ENCODE data around the gene DHRS4. TPM values are rescaled to one million over a fixed set of nuclear protein-coding genes. Genes with fewer than 3 reads are reported as not detected.
"Not testable (repeated sequence)": the region's sequence is repeated elsewhere in the genome, so short reads cannot be mapped to it uniquely, and the experiment has no call there.

DHRS4 gene
- total and polyA plus RNA-seq, 9 of the 15 experiments (the other 6 are each of a cell fraction or from before 2014, with no cell fraction given), result 0.51 to 35.9 (median 10.1) TPM

DNA sequence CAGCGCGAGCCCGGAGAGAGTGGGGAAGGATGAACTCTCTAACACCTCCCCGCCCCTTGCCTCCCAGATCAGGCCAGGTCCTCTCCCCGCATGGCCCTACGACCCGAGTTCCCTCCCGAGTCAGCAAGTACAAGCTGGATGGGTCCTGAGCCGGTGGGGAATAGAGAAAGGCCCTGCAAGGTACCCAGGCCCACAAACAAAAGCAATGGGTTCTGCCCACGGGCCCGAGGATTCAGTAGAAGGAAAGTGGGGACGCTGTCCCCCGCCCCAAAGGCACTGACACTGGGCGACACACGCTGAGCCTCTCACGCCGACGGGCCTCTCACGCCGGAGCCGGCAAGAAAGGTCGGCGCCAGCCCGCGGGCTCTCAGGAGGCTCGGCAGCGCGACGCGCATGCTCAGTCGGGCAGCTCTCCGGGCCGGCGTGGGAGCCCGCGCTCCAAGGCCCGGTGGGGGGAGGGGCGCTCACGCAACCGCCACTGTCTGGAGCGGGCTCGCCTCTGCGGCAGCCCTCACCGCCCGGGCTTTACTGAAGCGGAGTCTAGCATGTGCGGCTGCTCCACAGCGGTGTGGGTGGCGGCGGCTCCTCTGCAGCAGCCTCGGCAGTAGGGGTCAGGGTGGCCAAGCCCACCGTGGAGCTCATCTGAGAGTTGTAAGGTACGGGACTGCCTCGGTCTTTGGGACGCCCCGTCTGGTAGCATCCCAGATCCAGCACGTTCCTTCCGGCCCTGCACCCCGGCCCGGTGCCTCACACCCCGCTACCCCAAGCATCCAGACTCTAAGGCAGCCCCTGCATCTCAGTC, 16.1 kb downstream of the DHRS4 start:
- CTCF ChIA-PET (ENCODE audit: low intra/inter-chr PET ratio); H3K9me3 ChIP-seq (replicated peaks; ENCODE audit: control insufficient read depth, insufficient read depth, low read depth, low read length); H4K20me1 ChIP-seq (replicated peaks; ENCODE audit: control insufficient read depth, insufficient read depth, low read length); BruUV-seq (replicated peaks); H3K27me3 ChIP-seq (ENCODE audit: control insufficient read depth in 2 of 2, insufficient read depth in 2 of 2, low read length in 2 of 2); H3K27ac ChIP-seq (ENCODE audit: extremely low read depth, low read depth, low read length); intact Hi-C loops (cut with micrococcal nuclease); H3K36me3 ChIP-seq (ENCODE audit: control insufficient read depth, insufficient read depth, low read length); in situ Hi-C loops (cut with MboI); H3K4me2 ChIP-seq (ENCODE audit: insufficient read depth, low read length); H3K79me2 ChIP-seq (ENCODE audit: control insufficient read depth, insufficient read depth, low read length); POLR2A ChIA-PET; H3K4me3 ChIP-seq; H3K4me1 ChIP-seq (replicated peaks in 1 of 2; ENCODE audit: control insufficient read depth in 2 of 2, insufficient read depth in 2 of 2, low read length in 2 of 2); H3K9me1 ChIP-seq (ENCODE audit: control insufficient read depth, insufficient read depth, low read length): not testable (repeated sequence)
- WGBS (ENCODE audit: insufficient coverage, low coverage, missing lambda C conversion rate), result 0% methylated on average over 5 of the region's 61 CpGs
- Histone ChIP-seq H3K9ac (ENCODE audit: insufficient read depth in 1 of 2, low read depth in 2 of 2, low read length in 2 of 2) (0 out of 4 replicates have a peak overlapping the region, but pooled peaks of 1 of the 2 experiments have one; percentile 43), H2AFZ (ENCODE audit: low read depth, low read length) (0 out of 2 replicates have a peak overlapping the region, but pooled peaks have one; percentile 51)
- DNase-seq (ENCODE audit: extremely low read depth in 1 of 4, low spot score in 3 of 4) (peak in 1 of 4 experiments; percentile 19), FAIRE-seq (peak; percentile 65), ATAC-seq (peak; percentile 96)
- TF ChIP-seq RBFOX2 (IDR thresholded peaks at IDR 0.05; ENCODE audit: low read depth, low read length), result peak; percentile 59
- peak; percentile 14; the same call in 1 of the 2 replicates for TF ChIP-seq PHF8 (IDR thresholded peaks at IDR 0.05; ENCODE audit: borderline replicate concordance, low read length)
- peak; percentile 59 for TF ChIP-seq POLR2G (IDR thresholded peaks at IDR 0.05; ENCODE audit: low read depth, low read length)

DNA sequence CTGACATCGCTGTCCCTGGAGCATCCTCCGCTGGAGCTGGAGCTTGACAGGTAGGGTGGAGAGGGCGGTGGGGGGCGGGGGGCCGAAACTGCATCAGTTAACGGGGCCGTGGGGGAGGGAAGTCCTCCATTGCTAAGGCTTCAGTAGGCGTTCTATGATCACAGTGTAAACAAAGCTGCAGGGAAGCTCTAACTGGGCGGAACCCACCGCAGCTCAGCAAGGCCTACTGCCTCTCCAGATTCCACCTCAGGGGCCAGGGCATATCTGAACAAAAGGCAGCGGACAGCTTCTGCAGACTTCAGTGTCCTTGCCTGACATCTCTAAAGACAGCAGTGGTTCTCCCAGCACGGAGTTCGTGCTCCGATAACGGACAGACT, 16.7 kb downstream of the DHRS4 start:
- CTCF ChIA-PET (ENCODE audit: low intra/inter-chr PET ratio); H3K9me1 ChIP-seq (ENCODE audit: control insufficient read depth, insufficient read depth, low read length); POLR2A ChIA-PET; H4K20me1 ChIP-seq (replicated peaks; ENCODE audit: control insufficient read depth, insufficient read depth, low read length); DNase-seq (ENCODE audit: extremely low read depth in 1 of 4, low spot score in 3 of 4); in situ Hi-C loops (cut with MboI); H3K79me2 ChIP-seq (ENCODE audit: control insufficient read depth, insufficient read depth, low read length); H2AFZ ChIP-seq (ENCODE audit: low read depth, low read length); H3K4me2 ChIP-seq (ENCODE audit: insufficient read depth, low read length); intact Hi-C loops (cut with micrococcal nuclease); H3K4me3 ChIP-seq; H3K27ac ChIP-seq (ENCODE audit: extremely low read depth, low read depth, low read length); H3K36me3 ChIP-seq (ENCODE audit: control insufficient read depth, insufficient read depth, low read length); H3K4me1 ChIP-seq (replicated peaks in 1 of 2; ENCODE audit: control insufficient read depth in 2 of 2, insufficient read depth in 2 of 2, low read length in 2 of 2); H3K9me3 ChIP-seq (replicated peaks; ENCODE audit: control insufficient read depth, insufficient read depth, low read depth, low read length); H3K27me3 ChIP-seq (ENCODE audit: control insufficient read depth in 2 of 2, insufficient read depth in 2 of 2, low read length in 2 of 2); BruUV-seq (replicated peaks); H3K9ac ChIP-seq (ENCODE audit: insufficient read depth in 1 of 2, low read depth in 2 of 2, low read length in 2 of 2): not testable (repeated sequence)
- FAIRE-seq (peak; percentile 54), ATAC-seq (peak; percentile 41)
- WGBS (ENCODE audit: insufficient coverage, low coverage, missing lambda C conversion rate), result no CpG with 5 or more reads among the region's 15 CpGs

DNA sequence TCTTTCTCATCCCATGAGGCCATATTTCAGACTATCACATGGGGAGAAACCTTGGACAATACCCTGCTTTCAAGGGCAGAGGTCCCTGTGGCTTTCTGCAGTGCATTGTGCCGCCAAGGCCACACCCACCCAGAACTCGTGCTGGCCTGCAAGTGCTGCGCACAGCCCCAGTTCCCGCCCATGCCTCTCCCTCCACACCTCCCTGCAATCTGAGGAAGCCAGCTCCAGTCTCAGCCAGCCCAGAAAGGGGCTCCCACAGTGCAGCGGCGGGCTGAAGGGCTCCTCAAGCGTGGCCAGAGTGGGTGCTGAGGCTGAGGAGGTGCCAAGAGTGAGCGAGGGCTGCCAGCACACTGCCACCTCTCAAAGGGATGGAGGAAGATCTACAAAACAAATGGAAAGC, 19.6 kb downstream of the DHRS4 start:
- not testable (repeated sequence) for BruUV-seq (replicated peaks); ATAC-seq

More for the DNA sequence above, 19.6 kb downstream of the DHRS4 start:
- H3K9me1 ChIP-seq (ENCODE audit: control insufficient read depth, insufficient read depth, low read length); H3K27ac ChIP-seq (ENCODE audit: extremely low read depth, low read depth, low read length); DNase-seq (ENCODE audit: extremely low read depth in 1 of 4, low spot score in 3 of 4); H3K4me2 ChIP-seq (ENCODE audit: insufficient read depth, low read length); H4K20me1 ChIP-seq (replicated peaks; ENCODE audit: control insufficient read depth, insufficient read depth, low read length); intact Hi-C loops (cut with micrococcal nuclease); FAIRE-seq; in situ Hi-C loops (cut with MboI); H3K27me3 ChIP-seq (ENCODE audit: control insufficient read depth in 2 of 2, insufficient read depth in 2 of 2, low read length in 2 of 2); CTCF ChIA-PET (ENCODE audit: low intra/inter-chr PET ratio); H3K4me1 ChIP-seq (replicated peaks in 1 of 2; ENCODE audit: control insufficient read depth in 2 of 2, insufficient read depth in 2 of 2, low read length in 2 of 2); H3K4me3 ChIP-seq; H3K9ac ChIP-seq (ENCODE audit: insufficient read depth in 1 of 2, low read depth in 2 of 2, low read length in 2 of 2); H3K36me3 ChIP-seq (ENCODE audit: control insufficient read depth, insufficient read depth, low read length); H3K79me2 ChIP-seq (ENCODE audit: control insufficient read depth, insufficient read depth, low read length); H2AFZ ChIP-seq (ENCODE audit: low read depth, low read length); H3K9me3 ChIP-seq (replicated peaks; ENCODE audit: control insufficient read depth, insufficient read depth, low read depth, low read length); POLR2A ChIA-PET: not testable (repeated sequence)
- WGBS (ENCODE audit: insufficient coverage, low coverage, missing lambda C conversion rate), result no CpG with 5 or more reads among the region's 8 CpGs
